ENCODE results near the gene GPR150. TPM values are rescaled to one million over a fixed set of nuclear protein-coding genes. Genes with fewer than 3 reads are reported as not detected.
"Not testable (repeated sequence)": the region's sequence is repeated elsewhere in the genome, so short reads cannot be mapped to it uniquely, and the experiment has no call there.

The GPR150 gene
- polyA plus RNA-seq, 2 donors, result 0.05 TPM; not detected in 1

DNA sequence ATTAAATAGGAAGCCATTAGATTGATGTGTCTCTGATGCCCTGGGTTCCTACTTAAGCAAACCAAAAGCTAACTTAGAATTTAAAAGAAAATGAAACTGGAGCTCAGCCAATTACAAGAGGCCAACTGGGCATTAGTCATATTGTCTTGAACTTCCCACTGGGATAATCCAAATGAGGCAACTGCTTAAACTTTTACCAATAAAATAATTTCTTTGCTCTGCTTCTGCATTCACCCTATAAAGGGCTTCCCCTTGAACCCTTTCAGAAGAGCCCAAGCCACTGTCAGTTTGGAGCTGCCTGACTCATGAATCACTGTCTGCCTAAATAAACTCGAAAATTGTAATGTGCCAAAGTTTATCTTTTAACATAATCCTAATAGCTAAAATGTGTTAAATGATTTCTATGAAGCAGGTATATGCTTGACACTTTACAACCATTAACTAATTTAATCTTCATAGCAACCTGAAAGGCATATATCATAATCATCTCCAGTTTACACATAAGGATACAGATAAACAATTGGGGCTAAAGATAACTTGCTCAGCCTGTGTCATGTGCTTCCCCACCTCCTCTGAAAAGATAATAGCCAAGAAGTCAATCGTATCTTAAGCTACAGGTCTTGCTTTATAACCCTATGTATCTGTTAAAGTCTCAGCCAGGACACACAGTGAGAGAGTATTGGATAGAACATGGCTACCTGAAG, 11.5 kb downstream of the GPR150 start:
- Histone ChIP-seq H3K27me3 (ENCODE audit: control insufficient read depth in 1 of 2, insufficient read depth in 2 of 2, low read length in 2 of 2) (no peaks in the 10 kb centered on the region), H3K9me3 (ENCODE audit: control insufficient read depth in 2 of 2, insufficient read depth in 1 of 2, low read depth in 1 of 2, low read length in 1 of 2) (no peaks in the 10 kb centered on the region), H3K36me3 (ENCODE audit: control insufficient read depth in 2 of 2, insufficient read depth in 2 of 2, low read length in 1 of 2) (no peaks in the 10 kb centered on the region), H3K4me3 (ENCODE audit: low read depth in 1 of 2, low read length in 2 of 2) (no peak overlapping the region), H3K27ac (ENCODE audit: low read depth in 2 of 2, low read length in 1 of 2) (no peak overlapping the region), H3K4me1 (ENCODE audit: control insufficient read depth in 2 of 2, insufficient read depth in 2 of 2, low read length in 1 of 2) (no peaks in the 10 kb centered on the region)
- 42 to 52% methylated on average over 2 of the region's 2 CpGs for WGBS, 2 donors

DNA sequence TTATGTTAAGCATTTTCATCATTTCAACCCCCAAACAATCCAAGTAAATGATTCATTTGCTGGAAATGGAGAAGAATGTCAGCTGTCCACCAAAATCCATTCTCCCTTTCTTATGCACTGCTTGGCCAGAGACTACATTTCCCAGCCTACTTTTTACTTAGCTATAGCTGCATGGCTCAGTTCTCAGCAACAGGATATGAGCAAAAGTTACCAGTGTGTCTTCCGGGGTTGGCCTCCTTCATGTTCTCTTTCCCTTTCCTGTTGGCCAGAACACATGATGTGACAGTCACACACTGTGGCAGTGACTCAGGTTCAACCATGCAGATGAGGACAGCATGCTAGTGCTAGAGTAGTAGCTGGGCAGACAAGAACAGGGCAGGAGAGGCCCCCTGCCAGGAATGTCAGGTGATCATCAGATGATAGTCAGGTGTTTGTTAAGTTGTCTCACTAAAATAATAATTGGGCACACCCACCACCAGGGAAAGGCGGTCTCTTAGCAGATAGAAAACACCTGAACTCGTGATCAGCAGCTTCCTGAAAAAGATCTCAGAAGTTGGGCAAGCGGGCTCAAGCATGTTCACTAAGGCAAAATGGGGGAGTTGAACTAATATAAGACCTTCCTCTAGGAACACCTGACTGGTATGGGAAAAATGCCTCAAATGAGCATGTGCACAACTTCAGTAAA, 12.2 kb downstream of the GPR150 start:
- Histone ChIP-seq H3K9me3 (ENCODE audit: control insufficient read depth in 2 of 2, insufficient read depth in 1 of 2, low read depth in 1 of 2, low read length in 1 of 2) (no peaks in the 10 kb centered on the region), H3K36me3 (ENCODE audit: control insufficient read depth in 2 of 2, insufficient read depth in 2 of 2, low read length in 1 of 2) (no peaks in the 10 kb centered on the region), H3K27ac (ENCODE audit: low read depth in 2 of 2, low read length in 1 of 2) (no peak overlapping the region), H3K27me3 (ENCODE audit: control insufficient read depth in 1 of 2, insufficient read depth in 2 of 2, low read length in 2 of 2) (no peaks in the 10 kb centered on the region), H3K4me1 (ENCODE audit: control insufficient read depth in 2 of 2, insufficient read depth in 2 of 2, low read length in 1 of 2) (no peaks in the 10 kb centered on the region), H3K4me3 (ENCODE audit: low read depth in 1 of 2, low read length in 2 of 2) (no peak overlapping the region)
- 78 to 87% methylated on average over 4 of the region's 4 CpGs for WGBS, 2 donors

DNA sequence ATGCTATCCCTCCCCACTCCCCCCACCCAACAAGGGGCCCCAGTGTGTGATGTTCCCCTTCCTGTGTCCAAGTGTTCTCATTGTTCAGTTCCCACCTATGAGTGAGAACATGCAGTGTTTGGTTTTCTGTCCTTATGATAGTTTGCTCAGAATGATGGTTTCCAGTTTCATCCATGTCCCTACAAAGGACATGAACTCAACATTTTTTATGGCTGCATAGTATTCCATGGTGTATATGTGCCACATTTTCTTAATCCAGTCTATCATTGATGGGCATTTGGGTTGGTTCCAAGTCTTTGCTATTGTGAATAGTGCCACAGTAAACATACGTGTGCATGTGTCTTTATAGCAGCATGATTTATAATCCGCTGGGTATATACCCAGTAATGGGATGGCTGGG, 13.1 kb downstream of the GPR150 start:
- WGBS, 2 donors, result 92 to 95% methylated on average over 2 of the region's 2 CpGs
- not testable (repeated sequence) for H3K27me3 ChIP-seq (ENCODE audit: control insufficient read depth in 1 of 2, insufficient read depth in 2 of 2, low read length in 2 of 2); H3K27ac ChIP-seq (ENCODE audit: low read depth in 2 of 2, low read length in 1 of 2); H3K4me1 ChIP-seq (ENCODE audit: control insufficient read depth in 2 of 2, insufficient read depth in 2 of 2, low read length in 1 of 2); H3K4me3 ChIP-seq (ENCODE audit: low read depth in 1 of 2, low read length in 2 of 2); H3K9me3 ChIP-seq (ENCODE audit: control insufficient read depth in 2 of 2, insufficient read depth in 1 of 2, low read depth in 1 of 2, low read length in 1 of 2); H3K36me3 ChIP-seq (ENCODE audit: control insufficient read depth in 2 of 2, insufficient read depth in 2 of 2, low read length in 1 of 2)

DNA sequence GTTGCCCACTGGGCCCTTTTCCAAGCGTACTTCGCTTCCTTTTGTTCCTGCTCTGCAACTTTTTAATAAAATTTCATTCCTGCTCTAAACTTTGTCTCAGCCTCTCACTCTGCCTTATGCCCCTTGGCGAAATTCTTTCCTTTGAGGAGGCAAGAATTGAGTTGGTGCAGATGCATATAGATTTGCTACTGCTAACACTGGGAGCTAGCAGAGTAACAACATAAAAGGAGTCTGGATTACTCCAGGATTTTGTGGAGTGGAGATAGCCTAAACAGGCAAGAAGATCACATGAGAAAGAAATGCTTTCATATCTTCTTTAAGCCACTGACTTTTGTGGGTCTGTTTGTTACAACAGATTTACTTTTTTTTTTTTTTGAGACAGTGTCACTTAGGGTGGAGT, 13.8 kb downstream of the GPR150 start:
- WGBS, 2 donors, result 92 to 99% methylated on average over 3 of the region's 3 CpGs
- Histone ChIP-seq H3K36me3 (ENCODE audit: control insufficient read depth in 2 of 2, insufficient read depth in 2 of 2, low read length in 1 of 2) (no peaks in the 10 kb centered on the region), H3K27me3 (ENCODE audit: control insufficient read depth in 1 of 2, insufficient read depth in 2 of 2, low read length in 2 of 2) (no peaks in the 10 kb centered on the region), H3K4me3 (ENCODE audit: low read depth in 1 of 2, low read length in 2 of 2) (no peak overlapping the region), H3K27ac (ENCODE audit: low read depth in 2 of 2, low read length in 1 of 2) (no peak overlapping the region), H3K9me3 (ENCODE audit: control insufficient read depth in 2 of 2, insufficient read depth in 1 of 2, low read depth in 1 of 2, low read length in 1 of 2) (no peaks in the 10 kb centered on the region), H3K4me1 (ENCODE audit: control insufficient read depth in 2 of 2, insufficient read depth in 2 of 2, low read length in 1 of 2) (no peaks in the 10 kb centered on the region)

DNA sequence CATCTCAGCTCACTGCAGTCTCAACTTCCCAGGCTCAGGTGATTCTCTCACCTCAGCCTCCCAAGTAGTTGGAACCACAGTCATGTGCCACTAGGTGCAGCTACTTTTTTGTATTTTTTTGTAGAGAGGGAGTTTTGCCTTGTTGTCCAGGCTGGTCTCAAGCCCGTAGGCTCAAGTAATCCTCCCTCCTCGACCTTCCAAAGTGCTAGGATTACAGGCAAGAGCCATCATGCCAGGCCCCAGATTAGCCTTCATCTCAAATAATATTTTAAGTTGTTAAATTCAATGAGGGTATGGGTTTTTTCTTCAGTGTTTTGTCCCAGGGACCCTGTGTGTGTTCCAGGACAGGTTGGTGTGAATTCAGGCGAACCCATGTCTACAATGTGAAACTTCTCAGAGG, 14.2 kb downstream of the GPR150 start:
- no peaks in the 10 kb centered on the region for H3K9me3 ChIP-seq (ENCODE audit: control insufficient read depth in 2 of 2, insufficient read depth in 1 of 2, low read depth in 1 of 2, low read length in 1 of 2)

DNA sequence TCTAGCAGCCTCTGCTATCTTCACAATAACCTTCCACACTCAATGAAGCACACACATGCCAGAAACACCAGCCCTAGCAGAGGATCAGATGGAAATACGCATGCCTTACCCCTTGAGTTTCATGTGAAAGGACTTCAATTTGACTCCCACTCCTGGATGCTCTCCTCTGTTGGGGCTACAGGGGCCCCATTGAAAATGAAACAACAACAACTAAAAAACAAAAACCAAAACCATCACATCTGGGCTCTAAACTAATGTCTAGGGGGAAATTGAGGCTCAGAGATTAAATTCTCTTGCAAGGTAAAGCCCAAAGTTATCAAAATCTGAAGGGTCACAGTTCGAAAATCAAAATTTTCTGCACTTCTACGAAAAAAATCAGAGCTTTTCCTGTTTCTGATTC, 18.7 kb downstream of the GPR150 start:
- Histone ChIP-seq H3K4me3 (ENCODE audit: low read depth in 1 of 2, low read length in 2 of 2) (no peak overlapping the region), H3K27me3 (ENCODE audit: control insufficient read depth in 1 of 2, insufficient read depth in 2 of 2, low read length in 2 of 2) (no peaks in the 10 kb centered on the region), H3K36me3 (ENCODE audit: control insufficient read depth in 2 of 2, insufficient read depth in 2 of 2, low read length in 1 of 2) (no peaks in the 10 kb centered on the region), H3K4me1 (ENCODE audit: control insufficient read depth in 2 of 2, insufficient read depth in 2 of 2, low read length in 1 of 2) (no peaks in the 10 kb centered on the region), H3K27ac (ENCODE audit: low read depth in 2 of 2, low read length in 1 of 2) (no peak overlapping the region), H3K9me3 (ENCODE audit: control insufficient read depth in 2 of 2, insufficient read depth in 1 of 2, low read depth in 1 of 2, low read length in 1 of 2) (no peaks in the 10 kb centered on the region)
- 81 to 84% methylated on average over 3 of the region's 3 CpGs for WGBS, 2 donors

More for the DNA sequence above, 14.2 kb downstream of the GPR150 start:
- Histone ChIP-seq H3K4me1 (ENCODE audit: control insufficient read depth in 2 of 2, insufficient read depth in 2 of 2, low read length in 1 of 2) (no peaks in the 10 kb centered on the region), H3K27ac (ENCODE audit: low read depth in 2 of 2, low read length in 1 of 2) (no peak overlapping the region), H3K27me3 (ENCODE audit: control insufficient read depth in 1 of 2, insufficient read depth in 2 of 2, low read length in 2 of 2) (no peaks in the 10 kb centered on the region), H3K36me3 (ENCODE audit: control insufficient read depth in 2 of 2, insufficient read depth in 2 of 2, low read length in 1 of 2) (no peaks in the 10 kb centered on the region), H3K4me3 (ENCODE audit: low read depth in 1 of 2, low read length in 2 of 2) (no peak overlapping the region)
- WGBS, 2 donors, result 88 to 95% methylated on average over 3 of the region's 3 CpGs

DNA sequence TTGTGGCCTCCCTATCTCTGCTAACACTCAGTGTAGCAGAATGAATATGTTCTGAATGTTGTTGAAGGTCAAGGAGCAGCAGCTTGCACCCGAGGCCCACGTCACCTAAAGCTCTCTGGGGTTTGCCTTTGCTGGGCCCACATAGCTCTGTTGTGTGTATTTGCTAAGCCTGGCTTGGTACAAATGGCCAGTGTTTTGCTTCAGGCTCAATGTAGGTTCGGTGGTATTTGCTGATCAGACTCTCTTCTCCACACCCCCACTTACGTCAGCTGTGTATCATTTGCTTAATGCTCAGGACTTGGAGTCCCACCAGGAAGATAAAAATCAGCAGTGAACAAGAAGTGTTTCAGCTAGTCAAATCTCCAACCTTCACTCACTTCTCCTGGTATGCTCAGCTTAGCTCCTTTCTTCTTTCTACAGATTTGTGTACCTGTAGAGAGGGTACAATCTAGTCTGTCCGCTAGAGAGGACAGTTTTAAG, 21.9 kb downstream of the GPR150 start:
- Histone ChIP-seq H3K4me1 (ENCODE audit: control insufficient read depth in 2 of 2, insufficient read depth in 2 of 2, low read length in 1 of 2) (no peaks in the 10 kb centered on the region), H3K27me3 (ENCODE audit: control insufficient read depth in 1 of 2, insufficient read depth in 2 of 2, low read length in 2 of 2) (no peaks in the 10 kb centered on the region), H3K27ac (ENCODE audit: low read depth in 2 of 2, low read length in 1 of 2) (no peak overlapping the region), H3K36me3 (ENCODE audit: control insufficient read depth in 2 of 2, insufficient read depth in 2 of 2, low read length in 1 of 2) (no peaks in the 10 kb centered on the region), H3K4me3 (ENCODE audit: low read depth in 1 of 2, low read length in 2 of 2) (no peak overlapping the region), H3K9me3 (ENCODE audit: control insufficient read depth in 2 of 2, insufficient read depth in 1 of 2, low read depth in 1 of 2, low read length in 1 of 2) (no peaks in the 10 kb centered on the region)
- WGBS, 2 donors, result 69 to 77% methylated on average over 5 of the region's 5 CpGs

DNA sequence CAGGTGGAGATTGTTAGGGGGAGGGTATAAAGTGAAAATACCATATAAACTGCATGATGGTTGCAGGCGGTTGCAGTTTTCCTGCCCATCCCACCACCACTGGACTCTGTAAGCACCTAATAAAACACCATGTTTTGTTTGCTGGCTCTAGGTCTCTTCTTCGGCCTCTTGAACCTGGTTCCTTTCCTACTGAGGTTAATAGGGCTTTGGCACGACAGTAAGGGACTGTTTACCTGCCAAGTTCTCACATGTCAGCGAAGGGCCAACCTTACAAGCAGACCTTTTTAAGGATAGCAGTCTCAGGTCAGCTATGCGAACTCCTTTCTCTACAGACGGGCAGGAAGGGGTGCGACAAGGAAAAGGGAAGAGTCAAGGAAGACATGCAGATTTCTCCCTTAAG, 23.3 kb downstream of the GPR150 start:
- H3K27me3 ChIP-seq (ENCODE audit: control insufficient read depth in 1 of 2, insufficient read depth in 2 of 2, low read length in 2 of 2), result no peaks in the 10 kb centered on the region
- whole genome bisulfite sequencing, 2 donors, result 88 to 91% methylated on average over 7 of the region's 7 CpGs
- no peaks in the 10 kb centered on the region for H3K4me1 ChIP-seq (ENCODE audit: control insufficient read depth in 2 of 2, insufficient read depth in 2 of 2, low read length in 1 of 2)
- no peak overlapping the region for H3K27ac ChIP-seq (ENCODE audit: low read depth in 2 of 2, low read length in 1 of 2)
- H3K9me3 ChIP-seq (ENCODE audit: control insufficient read depth in 2 of 2, insufficient read depth in 1 of 2, low read depth in 1 of 2, low read length in 1 of 2), result no peaks in the 10 kb centered on the region
- H3K4me3 ChIP-seq (ENCODE audit: low read depth in 1 of 2, low read length in 2 of 2), result no peak overlapping the region
- H3K36me3 ChIP-seq (ENCODE audit: control insufficient read depth in 2 of 2, insufficient read depth in 2 of 2, low read length in 1 of 2), result no peaks in the 10 kb centered on the region

DNA sequence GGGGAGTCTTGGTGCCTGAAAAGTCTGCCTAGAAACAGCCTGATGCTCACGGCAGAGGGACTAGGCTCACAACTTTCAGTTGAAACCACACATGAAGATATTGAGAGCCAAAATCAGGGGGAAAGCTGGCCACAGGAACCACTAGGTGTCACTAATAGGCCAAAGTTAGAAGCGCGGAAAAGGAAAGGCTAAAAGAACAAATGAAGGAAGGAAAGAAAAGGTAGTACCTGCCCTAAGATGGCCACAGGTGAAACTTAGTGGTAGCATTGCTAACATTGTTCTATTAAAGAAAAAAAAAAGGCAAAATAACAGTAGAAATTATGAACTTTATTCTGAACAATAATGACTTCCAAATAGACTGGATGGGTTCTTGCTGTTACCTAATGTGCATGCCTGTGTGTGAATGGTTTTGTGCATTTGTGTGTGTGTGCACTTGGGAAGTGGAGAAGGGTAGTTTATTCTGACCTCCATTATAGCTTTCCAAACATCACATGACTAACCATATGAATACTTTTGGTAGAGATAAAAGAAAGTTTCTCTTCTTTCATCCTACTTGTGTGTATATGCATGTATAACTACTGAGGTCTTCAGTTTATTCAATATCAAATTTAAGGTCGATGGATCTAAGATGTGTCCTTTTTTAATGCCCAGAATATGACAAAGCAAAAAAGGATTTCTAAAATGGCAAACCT, 24.6 kb downstream of the GPR150 start:
- Histone ChIP-seq H3K4me3 (ENCODE audit: low read depth in 1 of 2, low read length in 2 of 2) (no peak overlapping the region), H3K27me3 (ENCODE audit: control insufficient read depth in 1 of 2, insufficient read depth in 2 of 2, low read length in 2 of 2) (no peaks in the 10 kb centered on the region), H3K36me3 (ENCODE audit: control insufficient read depth in 2 of 2, insufficient read depth in 2 of 2, low read length in 1 of 2) (no peaks in the 10 kb centered on the region), H3K4me1 (ENCODE audit: control insufficient read depth in 2 of 2, insufficient read depth in 2 of 2, low read length in 1 of 2) (no peaks in the 10 kb centered on the region), H3K9me3 (ENCODE audit: control insufficient read depth in 2 of 2, insufficient read depth in 1 of 2, low read depth in 1 of 2, low read length in 1 of 2) (no peaks in the 10 kb centered on the region), H3K27ac (ENCODE audit: low read depth in 2 of 2, low read length in 1 of 2) (peak overlapping the region in 1 of 2 donors; percentile 22)
- WGBS, 2 donors, result 11 to 15% methylated on average over 4 of the region's 4 CpGs

Measured in esophagus (tissue), 2 donors.